K562 (cell line): Measurements from ENCODE around the gene LMTK2. TPM values are rescaled to one million over a fixed set of nuclear protein-coding genes. Genes with fewer than 3 reads are reported as not detected.

Experiments used
- ATAC-seq: fragments of 200-7000 bp; cut with Tn5 transposase; 3 replicates; pipeline ENCODE4 v1.9.1; 2020; ENCODE audit warnings: moderate library complexity
- BruUV-seq: library from RNA; stranded (reverse); fragments of 400-500 nt; replicated peaks from 2 replicates; lab custom pipeline; 2021; lab: Mats Ljungman, UMichigan
- CTCF ChIA-PET: fragments of 300-600 bp; formaldehyde crosslinking; extraction: SDS; loops from one replicate; lab custom pipeline; 2021; ENCODE audit warnings: low intra/inter-chr PET ratio; lab: Yijun Ruan, JAX
- POLR2A ChIA-PET: fragments of 300-600, 350-650 bp; sonication (Branson Sonifier 250); formaldehyde crosslinking; extraction: SDS; loops from one replicate; lab custom pipeline; 2021; ENCODE audit warnings: antibody characterized with exemption, inconsistent platforms; lab: Yijun Ruan, JAX
- DNase-seq, 4 experiments: peaks; one replicate each; pipeline versions ENCODE4 v3.0.0 to v3.0.0-alpha.2; 2011 to 2018; ENCODE audit warnings: low spot score in 3 of 4, mixed read lengths in 3 of 4; ENCODE audit errors: extremely low read depth in 1 of 4
- FAIRE-seq: peaks from 2 replicates; lab custom pipeline; 2011; peaks lifted over from hg19 to GRCh38; lab: Jason Lieb, UNC
- H2AFZ ChIP-seq: 2 replicates; pipeline ENCODE4 v1.6.0; 2011; ENCODE audit warnings: low read depth, low read length, control low read depth, inconsistent platforms
- H3K27ac ChIP-seq: fragments of 200-600 bp; 3 replicates; pipeline ENCODE4 v1.8.0; 2011; ENCODE audit warnings: low read depth, mild to moderate bottlenecking, control low read depth, inconsistent platforms, low read length, moderate library complexity, mixed read lengths; ENCODE audit errors: extremely low read depth
- H3K27me3 ChIP-seq, 2 experiments: fragments of 300-600 bp in 1 of 2; 2 replicates in 1 of 2; 3 replicates in 1 of 2; pipeline versions ENCODE4 v1.6.0 to v1.8.0; 2011; ENCODE audit warnings: inconsistent platforms in 2 of 2, low read length in 2 of 2, mild to moderate bottlenecking in 1 of 2, mixed read lengths in 1 of 2, moderate library complexity in 1 of 2; ENCODE audit not compliant: control insufficient read depth in 2 of 2, insufficient read depth in 2 of 2
- H3K36me3 ChIP-seq: fragments of 300-600 bp; 3 replicates; pipeline ENCODE4 v1.8.0; 2011; ENCODE audit warnings: mild to moderate bottlenecking, low read length, inconsistent platforms; ENCODE audit not compliant: control insufficient read depth, insufficient read depth
- H3K4me1 ChIP-seq, 2 experiments: fragments of 200-600 bp in 1 of 2; replicated peaks in 1 of 2; 2 replicates in 1 of 2; 3 replicates in 1 of 2; pipeline versions ENCODE4 v1.5.1 to v1.8.0; 2011; ENCODE audit warnings: inconsistent platforms in 2 of 2, low read length in 2 of 2, mild to moderate bottlenecking in 1 of 2, mixed read lengths in 1 of 2, moderate library complexity in 1 of 2; ENCODE audit not compliant: control insufficient read depth in 2 of 2, insufficient read depth in 2 of 2
- H3K4me2 ChIP-seq: 2 replicates; pipeline ENCODE4 v1.6.1; 2011; ENCODE audit warnings: low read length, control low read depth, inconsistent platforms, mixed read lengths; ENCODE audit not compliant: insufficient read depth
- H3K4me3 ChIP-seq: fragments of 200-600 bp; sonication (generic), shearing (Covaris generic); 2 replicates; pipeline ENCODE4 v1.5.1; 2016; ENCODE audit warnings: control low read depth, inconsistent platforms
- H3K79me2 ChIP-seq: fragments of 200-600 bp; 3 replicates; pipeline ENCODE4 v1.8.0; 2011; ENCODE audit warnings: low read length, inconsistent platforms; ENCODE audit not compliant: control insufficient read depth, insufficient read depth
- H3K9ac ChIP-seq, 2 experiments: 2 replicates each; pipeline versions ENCODE4 v1.6.0 to v1.6.1; 2011; ENCODE audit warnings: low read depth in 2 of 2, low read length in 2 of 2, control low read depth in 1 of 2, inconsistent platforms in 1 of 2, mild to moderate bottlenecking in 1 of 2, mixed read lengths in 1 of 2; ENCODE audit not compliant: insufficient read depth in 1 of 2
- H3K9me1 ChIP-seq: one replicate; pipeline ENCODE4 v1.6.0; 2011; ENCODE audit warnings: inconsistent platforms, mild to moderate bottlenecking, low read length, moderate library complexity; ENCODE audit not compliant: control insufficient read depth, insufficient read depth
- H3K9me3 ChIP-seq: replicated peaks from 2 replicates; pipeline ENCODE4 v1.5.1; 2011; ENCODE audit warnings: low read depth, low read length, inconsistent platforms; ENCODE audit not compliant: control insufficient read depth, insufficient read depth
- H4K20me1 ChIP-seq: replicated peaks from 2 replicates; pipeline ENCODE4 v1.6.1; 2011; ENCODE audit warnings: low read length, inconsistent platforms, mixed read lengths; ENCODE audit not compliant: control insufficient read depth, insufficient read depth
- ATF7 ChIP-seq: fragments of 450-650 bp; IDR thresholded peaks from 2 replicates; pipeline ENCODE4 v1.7.1; 2014; ENCODE audit warnings: mild to moderate bottlenecking, moderate library complexity
- CCAR2 ChIP-seq: fragments of 200-400 bp; formaldehyde crosslinking; IDR thresholded peaks from 2 replicates; pipeline ENCODE4 v1.6.1; 2017; ENCODE audit warnings: mild to moderate bottlenecking, low read depth, low read length
- IRF1 ChIP-seq: sonication (generic); formaldehyde crosslinking; IDR thresholded peaks from 2 replicates; pipeline ENCODE4 v1.8.0; 2022; ENCODE audit warnings: missing genetic modification reagents, mild to moderate bottlenecking, borderline replicate concordance
- MAFK ChIP-seq: IDR thresholded peaks from 2 replicates; pipeline ENCODE4 v1.6.1; 2011; ENCODE audit warnings: low read length, improper control_type of control experiment
- MEF2A ChIP-seq: IDR thresholded peaks from 2 replicates; pipeline ENCODE4 v1.6.1; 2011; ENCODE audit warnings: low read depth, mild to moderate bottlenecking, low read length, moderate library complexity; ENCODE audit not compliant: control insufficient read depth
- MLLT1 ChIP-seq, 2 experiments: fragments of 450-650 bp; IDR thresholded peaks; 2 replicates each; pipeline ENCODE4 v1.6.1; 2016
- NR2C2 ChIP-seq, 2 experiments: fragments of 200-800 bp in 1 of 2; sonication (Bioruptor generic) in 1 of 2; sonication (generic) in 1 of 2; formaldehyde crosslinking in 1 of 2; IDR thresholded peaks; 2 replicates each; pipeline versions ENCODE4 v1.6.1 to v1.8.0; 2016 to 2022; ENCODE audit warnings: mild to moderate bottlenecking in 1 of 2, missing compliant biosample characterization in 1 of 2, missing genetic modification characterization in 1 of 2, missing genetic modification reagents in 1 of 2
- PYGO2 ChIP-seq: fragments of 450-650 bp; IDR thresholded peaks from 2 replicates; pipeline ENCODE4 v1.6.1; 2016; ENCODE audit warnings: mild to moderate bottlenecking, missing genetic modification characterization, moderate library complexity, missing compliant biosample characterization
- SIN3B ChIP-seq: fragments of 450-650 bp; IDR thresholded peaks from 2 replicates; pipeline ENCODE4 v1.6.1; 2017; ENCODE audit warnings: low read depth, mild to moderate bottlenecking, moderate library complexity
- TEAD4 ChIP-seq, 2 experiments: sonication (generic) in 1 of 2; formaldehyde crosslinking in 1 of 2; IDR thresholded peaks; 2 replicates each; pipeline versions ENCODE4 v1.6.1 to v1.8.0; 2012 to 2022; ENCODE audit warnings: borderline replicate concordance in 1 of 2, inconsistent platforms in 1 of 2, low read length in 1 of 2, mild to moderate bottlenecking in 1 of 2, missing genetic modification reagents in 1 of 2
- TSC22D4 ChIP-seq: fragments of 450-650 bp; IDR thresholded peaks from 2 replicates; pipeline ENCODE4 v1.6.1; 2016; ENCODE audit warnings: missing genetic modification characterization, missing biosample characterization, control low read depth
- ZEB2 ChIP-seq: fragments of 450-650 bp; IDR thresholded peaks from 2 replicates; pipeline ENCODE4 v1.6.1; 2016
- ZNF395 ChIP-seq: fragments of 200-800 bp; sonication (Bioruptor generic); IDR thresholded peaks from 2 replicates; pipeline ENCODE4 v1.6.1; 2017; ENCODE audit warnings: missing genetic modification characterization, missing compliant biosample characterization
- ZNF785 ChIP-seq: fragments of 250-450 bp; sonication (Bioruptor Pico); IDR thresholded peaks from 2 replicates; pipeline ENCODE4 v1.4.0; 2020; ENCODE audit warnings: mild to moderate bottlenecking
- WGBS: fragments of 100-300 bp; shearing (Covaris generic); methylation state at CpG from one replicate; pipeline ENCODE4 v1.1.6; 2016; ENCODE audit warnings: low coverage, mixed read lengths; ENCODE audit not compliant: insufficient coverage; ENCODE audit errors: missing lambda C conversion rate; 5-methylcytosine and 5-hydroxymethylcytosine counted together
- in situ Hi-C: fragments of 300-500 bp; cut with MboI; formaldehyde crosslinking; loops from 4 replicates; pipeline ENCODE4 v1.15.0; 2018; ENCODE audit warnings: inconsistent platforms, mixed read lengths
- intact Hi-C: fragments of 100-400 bp; cut with micrococcal nuclease; formaldehyde crosslinking; loops from 2 replicates; pipeline ENCODE4 v1.14.2; 2022
- polyA plus RNA-seq, 8 experiments: library from polyadenylated mRNA; depleted of rRNA in 4 of 8; stranded (reverse) in 5 of 8; unstranded in 3 of 8; fragments of >200 nt; fragmentation: Nextera tagmentation in 2 of 8; fragmentation: Illumina TruSeq in 1 of 8; extraction: Ambion mirVana in 2 of 8; extraction: Trizol in 1 of 8; gene quantifications; 2 replicates each; pipeline versions ENCODE4 v1.2.1 to v1.2.3, GENCODE V29; 2011 to 2014; ENCODE audit warnings: inconsistent platforms in 1 of 8, missing spikeins in 1 of 8
- total RNA-seq, 7 experiments: library from RNA; depleted of rRNA in 6 of 7; stranded (reverse); fragments of >200 nt in 6 of 7; fragmentation: Illumina TruSeq in 2 of 7; extraction: Trizol in 2 of 7; gene quantifications; 2 replicates each; pipeline versions ENCODE4 v1.2.1 to v1.2.3, GENCODE V29; 2011 to 2021; ENCODE audit warnings: low replicate concordance in 1 of 7

Gene LMTK2
- total and polyA plus RNA-seq, 9 of the 15 experiments (the other 6 are each of a cell fraction or from before 2014, with no cell fraction given), result 0.78 to 16.4 (median 6.3) TPM

- Histone ChIP-seq H3K27ac (peak overlapping the region; percentile 32; the same call in 1 of the 3 replicates), H3K9me3 (no peaks in the 10 kb centered on the region), H4K20me1 (peaks cover 20% of the 10 kb centered on the region), H3K79me2 (peaks cover 22% of the 10 kb centered on the region), H3K4me2 (no peak overlapping the region; the same call in 1 of the 2 replicates), H2AFZ (no peak overlapping the region), H3K4me1 (peaks cover 19 to 29% of the 10 kb centered on the region in 2 experiments), H3K4me3 (no peak overlapping the region), H3K9ac (no peak overlapping the region), H3K27me3 (no peaks in the 10 kb centered on the region), H3K9me1 (no peaks in the 10 kb centered on the region), H3K36me3 (peaks cover 9% of the 10 kb centered on the region; the same call in 1 of the 3 replicates)
- ChIA-PET CTCF (no interaction called here), POLR2A (interaction anchor here (0.7 to 3.4 kb wide), 5 partner anchors 13 to 25 kb away, joined by 3 to 15 read pairs (median 3); no protein-coding TSS in a partner anchor)
- peak; percentile 91 for ATAC-seq
- FAIRE-seq, result peak; percentile 86
- intact Hi-C loops, result loop anchor here (2.0 kb wide), 1 partner anchor 26 kb away; the partner anchor contains the start of gene LMTK2
- DNase-seq, result peak in 3 of 4 experiments; percentile 35 to 80 (median 75)
- 0% methylated on average over 4 of the region's 4 CpGs for WGBS
- BruUV-seq, result no TSS peak
- in situ Hi-C loops, result no loop called here
- TF ChIP-seq CCAR2, result no peak
- no peak for TF ChIP-seq PYGO2
- peak; percentile 93 for TF ChIP-seq TEAD4 (IDR thresholded peaks at IDR 0.05; ENCODE audit: low read length)
- no peak for TF ChIP-seq TEAD4 (CRISPR knock-in tag; IDR thresholded peaks at IDR 0.05; ENCODE audit: borderline replicate concordance)
- no peak for TF ChIP-seq MAFK
- TF ChIP-seq ATF7, result peak; percentile 40; the same call in 1 of the 2 replicates
- TF ChIP-seq ZNF785 (CRISPR knock-in tag), result no peak
- no peak for TF ChIP-seq SIN3B
- 0 out of 2 replicates have a peak, but pooled peaks have one; percentile 35 for TF ChIP-seq ZEB2
- no peak for TF ChIP-seq TSC22D4 (tag)
- TF ChIP-seq NR2C2 (CRISPR knock-in tag; IDR thresholded peaks at IDR 0.05), result no peak
- TF ChIP-seq NR2C2 (tag; IDR thresholded peaks at IDR 0.05), result no peak
- TF ChIP-seq IRF1 (CRISPR knock-in tag), result no peak
- TF ChIP-seq ZNF395 (CRISPR knock-in tag), result 0 out of 2 replicates have a peak, but pooled peaks have one; percentile 43
- peak in 1 of 2 experiments; percentile 94; a peak in 2 of 4 replicates for TF ChIP-seq MLLT1 (IDR thresholded peaks at IDR 0.05)
- peak; percentile 41; the same call in 1 of the 2 replicates for TF ChIP-seq MEF2A
Measured at GRCh38 chr7:98133181-98133580, 26.5 kb downstream of the LMTK2 start.
